Activated CD8-positive, alpha-beta T cell treated with anti-CD3 and anti-CD28 coated beads for 36 hours (primary cell): ENCODE data around the gene SUSD4. TPM values are rescaled to one million over a fixed set of nuclear protein-coding genes. Genes with fewer than 3 reads are reported as not detected.

ENCODE experiments used
- ATAC-seq: fragments of 200-7000 bp; cut with Tn5 transposase; one replicate; pipeline ENCODE4 v1.10.0; 2021; ENCODE audit warnings: mild to moderate bottlenecking, moderate library complexity
- CTCF ChIA-PET: fragments of 350-600 bp; sonication (Branson Sonifier 250); formaldehyde crosslinking; loops from one replicate; lab custom pipeline; 2021; ENCODE audit warnings: antibody characterized with exemption; lab: Charles Lee
- POLR2A ChIA-PET: fragments of 350-600 bp; sonication (Branson Sonifier 250); formaldehyde crosslinking; loops from one replicate; lab custom pipeline; 2021; ENCODE audit warnings: antibody characterized with exemption; lab: Charles Lee
- DNase-seq: peaks from one replicate; pipeline ENCODE4 v3.0.0-alpha.2; 2020
- H3K27ac Mint-ChIP-seq: one replicate; pipeline ENCODE4 v1.8.0; 2021; ENCODE audit warnings: mild to moderate bottlenecking, mixed read lengths
- H3K27me3 Mint-ChIP-seq: one replicate; pipeline ENCODE4 v1.8.0; 2021; ENCODE audit warnings: mixed read lengths
- H3K36me3 Mint-ChIP-seq: one replicate; pipeline ENCODE4 v1.8.0; 2021; ENCODE audit warnings: low read depth, mixed read lengths
- H3K4me1 Mint-ChIP-seq: one replicate; pipeline ENCODE4 v1.8.0; 2021; ENCODE audit warnings: low read depth, mixed read lengths
- H3K4me3 Mint-ChIP-seq: one replicate; pipeline ENCODE4 v1.8.0; 2021; ENCODE audit warnings: mild to moderate bottlenecking, moderate library complexity, mixed read lengths
- H3K9me3 Mint-ChIP-seq: one replicate; pipeline ENCODE4 v1.8.0; 2021; ENCODE audit warnings: mixed read lengths
- CTCF ChIP-seq: fragments of 200-600 bp; IDR thresholded peaks from one replicate; pipeline ENCODE4 v1.8.0; 2022; ENCODE audit warnings: antibody characterized with exemption, mild to moderate bottlenecking
- intact Hi-C: fragments of 100-400 bp; cut with micrococcal nuclease; formaldehyde crosslinking; loops from one replicate; pipeline ENCODE4 v1.10.0; 2022
- total RNA-seq, 2 experiments: library from RNA; stranded (reverse); gene quantifications; one replicate each; pipeline ENCODE4 v1.2.3, GENCODE V29; 2021

Gene SUSD4
- total RNA-seq, 2 experiments from 2014 or later = 0.29 to 0.43 TPM

- DNase-seq = no peak
- peaks cover 9% of the 10 kb centered on the region for H3K9me3 Mint-ChIP-seq
- ATAC-seq = no peak
- TF ChIP-seq CTCF = no peak
- peaks cover 26% of the 10 kb centered on the region for H3K4me1 Mint-ChIP-seq
- intact Hi-C loops = no loop called here
- no peaks in the 10 kb centered on the region for H3K27me3 Mint-ChIP-seq
- H3K4me3 Mint-ChIP-seq = no peak overlapping the region
- no peaks in the 10 kb centered on the region for H3K36me3 Mint-ChIP-seq
- no peak overlapping the region for H3K27ac Mint-ChIP-seq
- ChIA-PET CTCF (interaction anchor here (1.3 kb wide), 1 partner anchor 252 kb away, joined by 4 read pairs; no protein-coding TSS in a partner anchor), POLR2A (no interaction called here)
Measured at GRCh38 chr1:223304931-223305330, 59.0 kb downstream of the SUSD4 start.

GRCh38 chr1:223301371-223301770 is 62.6 kb downstream of the SUSD4 start:
- POLR2A ChIA-PET = interaction anchor here (0.6 kb wide), 1 partner anchor 37 kb away, joined by 4 read pairs; no protein-coding TSS in a partner anchor
- no peak for DNase-seq
- Mint-ChIP-seq H3K36me3 (no peaks in the 10 kb centered on the region), H3K27me3 (no peaks in the 10 kb centered on the region), H3K4me3 (no peak overlapping the region), H3K4me1 (peaks cover 24% of the 10 kb centered on the region), H3K27ac (no peak overlapping the region), H3K9me3 (peaks cover 9% of the 10 kb centered on the region)
- intact Hi-C loops = no loop called here
- TF ChIP-seq CTCF = no peak
- CTCF ChIA-PET = no interaction called here
- ATAC-seq = no peak

GRCh38 chr1:223299553-223299952 is 64.4 kb downstream of the SUSD4 start:
- intact Hi-C loops = no loop called here

GRCh38 chr1:223298701-223299100 is 65.3 kb downstream of the SUSD4 start:
- no peak for TF ChIP-seq CTCF
- CTCF ChIA-PET = interaction anchor here (1.2 to 1.3 kb wide), 2 partner anchors 165 to 258 kb away, joined by 3 to 4 read pairs; no protein-coding TSS in a partner anchor
- H3K4me3 Mint-ChIP-seq = no peak overlapping the region
- no peaks in the 10 kb centered on the region for H3K27me3 Mint-ChIP-seq
- no peak overlapping the region for H3K27ac Mint-ChIP-seq
- H3K4me1 Mint-ChIP-seq = peaks cover 24% of the 10 kb centered on the region
- intact Hi-C loops = no loop called here
- ATAC-seq (no peak), DNase-seq (no peak)
- POLR2A ChIA-PET = interaction anchor here (0.6 to 0.7 kb wide), 2 partner anchors 57 to 160 kb away, joined by 3 read pairs; no protein-coding TSS in a partner anchor
- H3K9me3 Mint-ChIP-seq = peaks cover 6% of the 10 kb centered on the region
- no peaks in the 10 kb centered on the region for H3K36me3 Mint-ChIP-seq

More at GRCh38 chr1:223299553-223299952, 64.4 kb downstream of the SUSD4 start:
- Mint-ChIP-seq H3K4me1 (peaks cover 24% of the 10 kb centered on the region), H3K9me3 (peaks cover 9% of the 10 kb centered on the region), H3K36me3 (no peaks in the 10 kb centered on the region), H3K27me3 (no peaks in the 10 kb centered on the region), H3K4me3 (no peak overlapping the region), H3K27ac (no peak overlapping the region)
- ATAC-seq = no peak
- ChIA-PET CTCF (interaction anchor here (1.3 kb wide), 1 partner anchor 166 kb away, joined by 4 read pairs; no protein-coding TSS in a partner anchor), POLR2A (interaction anchor here (0.6 kb wide), 1 partner anchor 57 kb away, joined by 3 read pairs; no protein-coding TSS in a partner anchor)
- DNase-seq = no peak
- no peak for TF ChIP-seq CTCF

GRCh38 chr1:223297800-223298199 is 66.2 kb downstream of the SUSD4 start:
- ChIA-PET CTCF (interaction anchor here (1.2 kb wide), 1 partner anchor 259 kb away, joined by 3 read pairs; no protein-coding TSS in a partner anchor), POLR2A (no interaction called here)
- H3K27me3 Mint-ChIP-seq = no peaks in the 10 kb centered on the region
- H3K27ac Mint-ChIP-seq = no peak overlapping the region
- H3K36me3 Mint-ChIP-seq = no peaks in the 10 kb centered on the region
- no peak overlapping the region for H3K4me3 Mint-ChIP-seq
- H3K9me3 Mint-ChIP-seq = no peaks in the 10 kb centered on the region
- H3K4me1 Mint-ChIP-seq = peaks cover 24% of the 10 kb centered on the region
- no peak for ATAC-seq
- TF ChIP-seq CTCF = no peak
- no peak for DNase-seq
- intact Hi-C loops = no loop called here
